ENCODE results near the gene DBF4B. TPM values are rescaled to one million over a fixed set of nuclear protein-coding genes. Genes with fewer than 3 reads are reported as not detected.

Gene DBF4B
- total RNA-seq, 1 experiment from 2014 or later, result 24.7 TPM

- DNase-seq, result peak; percentile 66
These were observed 50.1 kb downstream of the DBF4B start, which contains the start of gene ADAM11 for GRCh38 chr17:44758414-44759085. Gene ADAM11, plus strand, starts transcription at chr17:44758988. Its CDS starts 212 bp downstream, at chr17:44759200.

More at GRCh38 chr17:44758414-44759085, 50.1 kb downstream of the DBF4B start, which contains the start of gene ADAM11:
- peak within 1 kb of the TSS; percentile 33 for H3K4me2 ChIP-seq (ENCODE audit: insufficient read depth, insufficient read length, low read length)
- no peak within 1 kb of the TSS for H4K5ac ChIP-seq (ENCODE audit: insufficient read length, low read depth, low read length)
- no CpG with 5 or more reads among the region's 74 CpGs for WGBS (ENCODE audit: extremely low coverage, insufficient read length, low lambda C conversion rate)
- no peak within 1 kb of the TSS; the same call in 1 of the 2 replicates for H3K14ac ChIP-seq (ENCODE audit: insufficient read depth, low read length)
- no peak within 1 kb of the TSS for H3K27ac ChIP-seq (ENCODE audit: insufficient read length, low read depth, low read length)
- H2BK15ac ChIP-seq (ENCODE audit: low read depth, low read length), result no peak within 1 kb of the TSS
- no peaks in the 10 kb centered on the region for H3K9me3 ChIP-seq (ENCODE audit: control insufficient read depth, low read depth, low read length)
- no peak within 1 kb of the TSS for H3K18ac ChIP-seq (ENCODE audit: insufficient read length, low read depth, low read length)
- H3K23ac ChIP-seq (ENCODE audit: insufficient read length, low read depth, low read length), result no peak within 1 kb of the TSS
- H4K91ac ChIP-seq (ENCODE audit: insufficient read length, low read depth, low read length), result no peak within 1 kb of the TSS
- H3K27me3 ChIP-seq (ENCODE audit: insufficient read depth, low read length), result peaks cover 19% of the 10 kb centered on the region
- no peaks in the 10 kb centered on the region; a peak in 1 of 5 replicates for H3K9me3 Mint-ChIP-seq
- H3K4ac ChIP-seq (ENCODE audit: low read depth, low read length), result no peak within 1 kb of the TSS
- peaks cover 2 to 10% of the 10 kb centered on the region in 2 experiments; a peak in 1 of 4 replicates for H3K4me1 Mint-ChIP-seq
- H2BK120ac ChIP-seq (ENCODE audit: low read depth, low read length, poor library complexity, severe bottlenecking), result no peak within 1 kb of the TSS
- no peaks in the 10 kb centered on the region for H4K20me1 ChIP-seq (ENCODE audit: control insufficient read depth, insufficient read depth, insufficient read length)
- H2AFZ ChIP-seq (ENCODE audit: low read length), result no peak within 1 kb of the TSS
- H3K56ac ChIP-seq (ENCODE audit: insufficient read length, low read depth, low read length), result no peak within 1 kb of the TSS
- no peaks in the 10 kb centered on the region for H3K79me2 ChIP-seq (ENCODE audit: insufficient read depth, low read length)
- H3K4me3 Mint-ChIP-seq, result peak within 1 kb of the TSS; percentile 51 to 76
- no peak within 1 kb of the TSS for H3K9ac ChIP-seq (ENCODE audit: extremely low read depth, insufficient read length, low read length)
- TF ChIP-seq, protein P1, sequence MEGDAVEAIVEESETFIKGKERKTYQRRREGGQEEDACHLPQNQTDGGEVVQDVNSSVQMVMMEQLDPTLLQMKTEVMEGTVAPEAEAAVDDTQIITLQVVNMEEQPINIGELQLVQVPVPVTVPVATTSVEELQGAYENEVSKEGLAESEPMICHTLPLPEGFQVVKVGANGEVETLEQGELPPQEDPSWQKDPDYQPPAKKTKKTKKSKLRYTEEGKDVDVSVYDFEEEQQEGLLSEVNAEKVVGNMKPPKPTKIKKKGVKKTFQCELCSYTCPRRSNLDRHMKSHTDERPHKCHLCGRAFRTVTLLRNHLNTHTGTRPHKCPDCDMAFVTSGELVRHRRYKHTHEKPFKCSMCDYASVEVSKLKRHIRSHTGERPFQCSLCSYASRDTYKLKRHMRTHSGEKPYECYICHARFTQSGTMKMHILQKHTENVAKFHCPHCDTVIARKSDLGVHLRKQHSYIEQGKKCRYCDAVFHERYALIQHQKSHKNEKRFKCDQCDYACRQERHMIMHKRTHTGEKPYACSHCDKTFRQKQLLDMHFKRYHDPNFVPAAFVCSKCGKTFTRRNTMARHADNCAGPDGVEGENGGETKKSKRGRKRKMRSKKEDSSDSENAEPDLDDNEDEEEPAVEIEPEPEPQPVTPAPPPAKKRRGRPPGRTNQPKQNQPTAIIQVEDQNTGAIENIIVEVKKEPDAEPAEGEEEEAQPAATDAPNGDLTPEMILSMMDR (conservative IDR thresholded peaks at IDR 0.05), result no peak
- peaks cover 7% of the 10 kb centered on the region for H3K23me2 ChIP-seq (ENCODE audit: insufficient read length, low read depth, low read length, poor library complexity, severe bottlenecking)
- no peak within 1 kb of the TSS for H2BK12ac ChIP-seq (ENCODE audit: insufficient read length, low read depth, low read length)
- no peak within 1 kb of the TSS for H2BK5ac ChIP-seq (ENCODE audit: insufficient read length, low read length)
- no peak within 1 kb of the TSS for H3T11ph ChIP-seq (ENCODE audit: low read length)
- H3K27me3 Mint-ChIP-seq (ENCODE audit: low read depth), result peaks cover 87% of the 10 kb centered on the region
- no peaks in the 10 kb centered on the region for H3K79me1 ChIP-seq (ENCODE audit: insufficient read depth, low read depth, low read length, poor library complexity, severe bottlenecking)
- no peak within 1 kb of the TSS for H2AK5ac ChIP-seq (ENCODE audit: insufficient read length, low read length)
- no peaks in the 10 kb centered on the region for H3K4me1 ChIP-seq (ENCODE audit: insufficient read depth, low read length)
- H3K27ac Mint-ChIP-seq, result no peak within 1 kb of the TSS
- no peak within 1 kb of the TSS for H4K8ac ChIP-seq (replicated peaks; ENCODE audit: insufficient read length, low read depth, low read length)
- no peak within 1 kb of the TSS for H2BK20ac ChIP-seq (ENCODE audit: low read depth, low read length, poor library complexity, severe bottlenecking)
- no peaks in the 10 kb centered on the region for H3K36me3 Mint-ChIP-seq (ENCODE audit: insufficient read depth in 1 of 3, low read depth in 3 of 3)

Data from H9 (cell line).